Lower leg skin (tissue), 3 donors: ENCODE measurements around the gene S100A16.

Source experiments
- POLR2A ChIP-seq, 2 donors: fragments of 450-650 bp; IDR thresholded peaks; one replicate each; pipeline ENCODE4 v1.6.1; 2016 to 2017; ENCODE audit warnings: antibody characterized with exemption in 2 of 2, mild to moderate bottlenecking in 1 of 2, moderate library complexity in 1 of 2
- TF ChIP-seq, protein P1 (sequence below), 3 donors: fragments of 450-650 bp; IDR thresholded peaks; one replicate each; pipeline ENCODE4 v1.5.1; 2016; ENCODE audit warnings: antibody characterized with exemption in 3 of 3, mild to moderate bottlenecking in 3 of 3, moderate library complexity in 2 of 3

DNA sequence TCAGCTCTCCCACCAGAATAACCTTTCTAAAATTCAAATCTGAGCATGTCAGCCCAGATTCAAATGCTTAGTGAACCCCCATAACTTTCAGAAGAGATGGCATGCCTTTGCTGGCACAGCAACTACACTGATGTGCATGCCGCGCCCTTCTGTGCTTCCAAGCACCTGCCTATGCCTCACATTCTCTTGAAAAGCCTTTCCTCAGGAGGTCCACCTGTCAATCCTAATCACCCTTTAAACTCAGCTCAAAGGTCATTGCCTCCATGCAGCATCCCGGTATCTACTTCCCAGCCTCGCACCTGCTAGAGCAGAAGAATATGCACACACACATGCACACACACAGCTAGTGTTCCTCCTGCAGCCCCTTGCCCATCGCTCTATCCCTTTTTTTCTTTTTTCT lies 42.1 kb downstream of the S100A16 start:
- TF ChIP-seq POLR2A (IDR thresholded peaks at IDR 0.05): no peak
- TF ChIP-seq, protein P1, sequence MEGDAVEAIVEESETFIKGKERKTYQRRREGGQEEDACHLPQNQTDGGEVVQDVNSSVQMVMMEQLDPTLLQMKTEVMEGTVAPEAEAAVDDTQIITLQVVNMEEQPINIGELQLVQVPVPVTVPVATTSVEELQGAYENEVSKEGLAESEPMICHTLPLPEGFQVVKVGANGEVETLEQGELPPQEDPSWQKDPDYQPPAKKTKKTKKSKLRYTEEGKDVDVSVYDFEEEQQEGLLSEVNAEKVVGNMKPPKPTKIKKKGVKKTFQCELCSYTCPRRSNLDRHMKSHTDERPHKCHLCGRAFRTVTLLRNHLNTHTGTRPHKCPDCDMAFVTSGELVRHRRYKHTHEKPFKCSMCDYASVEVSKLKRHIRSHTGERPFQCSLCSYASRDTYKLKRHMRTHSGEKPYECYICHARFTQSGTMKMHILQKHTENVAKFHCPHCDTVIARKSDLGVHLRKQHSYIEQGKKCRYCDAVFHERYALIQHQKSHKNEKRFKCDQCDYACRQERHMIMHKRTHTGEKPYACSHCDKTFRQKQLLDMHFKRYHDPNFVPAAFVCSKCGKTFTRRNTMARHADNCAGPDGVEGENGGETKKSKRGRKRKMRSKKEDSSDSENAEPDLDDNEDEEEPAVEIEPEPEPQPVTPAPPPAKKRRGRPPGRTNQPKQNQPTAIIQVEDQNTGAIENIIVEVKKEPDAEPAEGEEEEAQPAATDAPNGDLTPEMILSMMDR (IDR thresholded peaks at IDR 0.05): no peak
